Erythroblast (primary cell): ENCODE measurements around the gene PGM1.

Source experiments
- GATA1 ChIP-seq: IDR thresholded peaks from 2 replicates; pipeline ENCODE4 v1.6.1; 2011; ENCODE audit warnings: low read depth, mild to moderate bottlenecking, control low read depth, low read length, moderate library complexity
- POLR2A ChIP-seq: IDR thresholded peaks from 2 replicates; pipeline ENCODE4 v1.6.1; 2011; ENCODE audit warnings: mild to moderate bottlenecking, low read length

- TF ChIP-seq POLR2A (no peak), GATA1 (no peak)
These were observed 19.8 kb downstream of the PGM1 start for GRCh38 chr1:63612971-63613370.
